Lower leg skin (tissue), 3 donors: ENCODE data around the gene SUPT5H.

Experiments used
- POLR2A ChIP-seq, 2 donors: fragments of 450-650 bp; IDR thresholded peaks; one replicate each; pipeline ENCODE4 v1.6.1; 2016 to 2017; ENCODE audit warnings: antibody characterized with exemption in 2 of 2, mild to moderate bottlenecking in 1 of 2, moderate library complexity in 1 of 2
- TF ChIP-seq, protein P1 (sequence below), 3 donors: fragments of 450-650 bp; IDR thresholded peaks; one replicate each; pipeline ENCODE4 v1.5.1; 2016; ENCODE audit warnings: antibody characterized with exemption in 3 of 3, mild to moderate bottlenecking in 3 of 3, moderate library complexity in 2 of 3

DNA sequence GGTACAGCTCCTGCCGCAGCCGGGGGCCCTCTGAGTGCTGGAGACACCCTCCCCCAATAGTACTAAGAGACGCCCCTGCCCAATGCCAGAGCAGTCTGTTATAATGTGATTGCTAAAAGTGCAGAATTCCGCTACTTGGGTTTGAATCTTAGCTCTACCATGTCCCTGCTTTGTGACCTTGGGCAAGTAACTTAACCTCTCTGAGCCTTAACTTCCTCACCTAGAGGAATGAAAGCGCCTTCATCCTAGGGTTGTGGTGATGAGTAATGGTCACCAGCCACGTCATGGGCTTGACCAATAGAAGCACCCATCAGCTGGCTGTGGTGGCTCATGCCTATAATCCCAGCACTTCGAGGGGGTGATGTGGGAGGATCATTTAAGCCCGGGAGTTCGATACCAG lies 26.4 kb upstream of the SUPT5H start:
- TF ChIP-seq, protein P1, sequence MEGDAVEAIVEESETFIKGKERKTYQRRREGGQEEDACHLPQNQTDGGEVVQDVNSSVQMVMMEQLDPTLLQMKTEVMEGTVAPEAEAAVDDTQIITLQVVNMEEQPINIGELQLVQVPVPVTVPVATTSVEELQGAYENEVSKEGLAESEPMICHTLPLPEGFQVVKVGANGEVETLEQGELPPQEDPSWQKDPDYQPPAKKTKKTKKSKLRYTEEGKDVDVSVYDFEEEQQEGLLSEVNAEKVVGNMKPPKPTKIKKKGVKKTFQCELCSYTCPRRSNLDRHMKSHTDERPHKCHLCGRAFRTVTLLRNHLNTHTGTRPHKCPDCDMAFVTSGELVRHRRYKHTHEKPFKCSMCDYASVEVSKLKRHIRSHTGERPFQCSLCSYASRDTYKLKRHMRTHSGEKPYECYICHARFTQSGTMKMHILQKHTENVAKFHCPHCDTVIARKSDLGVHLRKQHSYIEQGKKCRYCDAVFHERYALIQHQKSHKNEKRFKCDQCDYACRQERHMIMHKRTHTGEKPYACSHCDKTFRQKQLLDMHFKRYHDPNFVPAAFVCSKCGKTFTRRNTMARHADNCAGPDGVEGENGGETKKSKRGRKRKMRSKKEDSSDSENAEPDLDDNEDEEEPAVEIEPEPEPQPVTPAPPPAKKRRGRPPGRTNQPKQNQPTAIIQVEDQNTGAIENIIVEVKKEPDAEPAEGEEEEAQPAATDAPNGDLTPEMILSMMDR (IDR thresholded peaks at IDR 0.05) = no peak
- no peak for TF ChIP-seq POLR2A (IDR thresholded peaks at IDR 0.05)
